Gastroesophageal sphincter (tissue), 4 donors: ENCODE results near the gene DNASE2. TPM values are rescaled to one million over a fixed set of nuclear protein-coding genes. Genes with fewer than 3 reads are reported as not detected.

ENCODE experiments used
- ATAC-seq: fragments of 150-250 bp; one replicate; pipeline ENCODE4 v1.9.1; 2016; ENCODE audit warnings: mild to moderate bottlenecking, moderate library complexity
- H3K27ac ChIP-seq, 4 donors: fragments of 200-600 bp; sonication (generic) in 3 of 4; 1 replicate in 3 of 4; 2 replicates in 1 of 4; pipeline ENCODE4 v1.5.1; 2016 to 2019
- H3K27me3 ChIP-seq: fragments of 200-600 bp; sonication (generic); one replicate; pipeline ENCODE4 v1.5.1; 2019
- H3K36me3 ChIP-seq, 2 donors: fragments of 200-600 bp; sonication (generic); one replicate each; pipeline ENCODE4 v1.5.1; 2019; ENCODE audit warnings: control low read depth in 1 of 2
- H3K4me1 ChIP-seq, 3 donors: fragments of 200-600 bp; sonication (generic); 1 replicate in 2 of 3; 2 replicates in 1 of 3; pipeline ENCODE4 v1.5.1; 2016 to 2019; ENCODE audit warnings: control low read depth in 2 of 3
- H3K4me3 ChIP-seq, 2 donors: fragments of 200-600 bp; sonication (generic); one replicate each; pipeline ENCODE4 v1.5.1; 2019; ENCODE audit warnings: mild to moderate bottlenecking in 1 of 2, moderate library complexity in 1 of 2
- H3K9me3 ChIP-seq, 3 donors: fragments of 200-600 bp; sonication (generic); one replicate each; pipeline ENCODE4 v1.5.1; 2017 to 2019; ENCODE audit warnings: control low read depth in 2 of 3
- EP300 ChIP-seq: sonication (generic); formaldehyde crosslinking; IDR thresholded peaks from one replicate; pipeline ENCODE4 v1.6.1; 2017; ENCODE audit warnings: antibody characterized with exemption, mild to moderate bottlenecking
- POLR2A ChIP-seq, 2 donors: fragments of 450-650 bp; IDR thresholded peaks; one replicate each; pipeline ENCODE4 v1.6.1; 2017; ENCODE audit warnings: antibody characterized with exemption in 2 of 2, mild to moderate bottlenecking in 2 of 2, moderate library complexity in 1 of 2
- POLR2AphosphoS5 ChIP-seq: sonication (generic); formaldehyde crosslinking; IDR thresholded peaks from one replicate; pipeline ENCODE4 v1.6.1; 2017; ENCODE audit warnings: antibody characterized with exemption
- WGBS, 2 donors: methylation state at CpG; one replicate each; pipeline ENCODE4 v1.1.5; 2018; ENCODE audit warnings: low coverage in 1 of 2; 5-methylcytosine and 5-hydroxymethylcytosine counted together
- total RNA-seq, 4 donors: library from RNA; depleted of rRNA; stranded (reverse); fragments of >200 nt; gene quantifications; one replicate each; pipeline ENCODE4 v1.1.0, GENCODE V29; 2016
- TF ChIP-seq, protein P1 (sequence below), 4 experiments: fragments of 200-600 bp in 2 of 4; fragments of 450-650 bp in 2 of 4; sonication (generic) in 1 of 4; IDR thresholded peaks; one replicate each; pipeline ENCODE4 v1.5.1; 2017 to 2019; ENCODE audit warnings: antibody characterized with exemption in 4 of 4, mild to moderate bottlenecking in 2 of 4, moderate library complexity in 2 of 4

Gene DNASE2
- total RNA-seq, 4 donors from 2014 or later, result 22.3 to 37.1 (median 32.9) TPM

DNA sequence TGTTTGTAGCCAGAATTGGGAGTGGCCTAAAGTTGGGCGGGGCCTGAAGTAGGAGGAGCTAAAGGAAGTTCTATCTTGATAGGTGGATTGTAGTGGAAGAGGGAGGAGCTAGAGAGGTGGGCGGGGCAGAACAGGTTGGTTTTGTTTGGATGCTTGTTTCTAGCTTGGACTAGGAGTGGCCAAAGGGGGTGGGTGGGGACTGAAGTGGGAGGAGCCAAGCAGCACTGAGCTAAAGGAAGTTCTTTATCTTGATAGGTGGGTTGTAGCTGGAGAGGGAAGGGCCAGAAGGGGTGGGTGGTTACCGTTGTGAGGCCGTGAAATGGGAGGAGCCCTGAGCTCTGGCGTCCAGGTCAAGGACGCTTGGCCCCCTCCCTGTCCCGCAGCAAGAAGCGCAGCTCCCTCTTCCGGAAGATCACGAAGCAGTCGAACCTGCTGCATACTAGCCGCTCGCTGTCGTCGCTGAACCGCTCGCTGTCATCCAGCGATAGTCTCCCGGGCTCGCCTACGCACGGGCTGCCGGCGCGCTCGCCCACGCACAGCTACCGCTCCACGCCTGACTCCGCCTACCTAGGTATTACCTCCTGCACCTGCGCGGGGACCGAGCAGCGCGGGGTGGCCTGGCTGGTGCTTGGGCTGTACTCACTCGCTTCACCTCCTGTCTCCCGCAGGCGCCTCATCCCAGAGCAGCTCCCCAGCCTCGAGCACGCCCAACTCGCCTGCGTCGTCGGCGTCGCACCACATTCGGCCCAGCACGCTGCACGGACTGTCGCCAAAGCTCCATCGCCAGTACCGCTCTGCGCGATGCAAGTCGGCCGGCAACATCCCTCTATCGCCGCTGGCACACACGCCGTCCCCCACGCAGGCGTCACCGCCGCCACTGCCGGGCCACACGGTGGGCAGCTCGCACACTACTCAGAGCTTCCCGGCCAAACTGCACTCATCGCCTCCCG lies 8.0 kb downstream of the DNASE2 start:
- peak; percentile 29 for ATAC-seq
- H3K4me3 ChIP-seq, result peak overlapping the region in 1 of 2 donors; percentile 12
- H3K27ac ChIP-seq, result no peak overlapping the region
- WGBS, 2 donors, result 39 to 57% methylated on average over 2 to 43 of the region's 70 CpGs
- TF ChIP-seq POLR2A (IDR thresholded peaks at IDR 0.05) (no peak), POLR2AphosphoS5 (no peak), EP300 (no peak)
- TF ChIP-seq, protein P1, sequence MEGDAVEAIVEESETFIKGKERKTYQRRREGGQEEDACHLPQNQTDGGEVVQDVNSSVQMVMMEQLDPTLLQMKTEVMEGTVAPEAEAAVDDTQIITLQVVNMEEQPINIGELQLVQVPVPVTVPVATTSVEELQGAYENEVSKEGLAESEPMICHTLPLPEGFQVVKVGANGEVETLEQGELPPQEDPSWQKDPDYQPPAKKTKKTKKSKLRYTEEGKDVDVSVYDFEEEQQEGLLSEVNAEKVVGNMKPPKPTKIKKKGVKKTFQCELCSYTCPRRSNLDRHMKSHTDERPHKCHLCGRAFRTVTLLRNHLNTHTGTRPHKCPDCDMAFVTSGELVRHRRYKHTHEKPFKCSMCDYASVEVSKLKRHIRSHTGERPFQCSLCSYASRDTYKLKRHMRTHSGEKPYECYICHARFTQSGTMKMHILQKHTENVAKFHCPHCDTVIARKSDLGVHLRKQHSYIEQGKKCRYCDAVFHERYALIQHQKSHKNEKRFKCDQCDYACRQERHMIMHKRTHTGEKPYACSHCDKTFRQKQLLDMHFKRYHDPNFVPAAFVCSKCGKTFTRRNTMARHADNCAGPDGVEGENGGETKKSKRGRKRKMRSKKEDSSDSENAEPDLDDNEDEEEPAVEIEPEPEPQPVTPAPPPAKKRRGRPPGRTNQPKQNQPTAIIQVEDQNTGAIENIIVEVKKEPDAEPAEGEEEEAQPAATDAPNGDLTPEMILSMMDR (IDR thresholded peaks at IDR 0.05), result no peak
- H3K4me1 ChIP-seq, result no peaks in the 10 kb centered on the region
- peaks cover 11% of the 10 kb centered on the region for H3K27me3 ChIP-seq
- peaks cover 0 to 52% of the 10 kb centered on the region in 2 donors for H3K36me3 ChIP-seq
- no peaks in the 10 kb centered on the region for H3K9me3 ChIP-seq

DNA sequence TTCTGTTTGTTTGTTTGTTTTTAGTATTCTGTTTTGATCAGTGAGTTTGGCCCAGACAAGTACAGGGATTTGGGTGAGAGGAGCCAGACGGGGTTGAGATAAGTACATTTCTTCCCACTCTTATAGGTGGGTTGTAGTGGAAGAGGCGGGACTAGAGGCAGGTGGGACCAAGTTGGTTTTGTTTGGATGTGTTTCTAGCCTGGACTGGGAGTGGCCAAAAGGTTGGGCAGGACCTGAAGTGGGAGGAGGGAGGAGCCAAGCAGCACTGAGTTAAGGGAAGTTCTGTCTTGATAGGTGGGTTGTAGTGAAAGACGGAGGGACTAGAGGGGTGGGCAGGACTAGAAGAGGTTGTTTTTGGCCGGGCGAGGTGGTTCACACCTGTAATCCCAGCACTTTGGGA lies 9.0 kb downstream of the DNASE2 start:
- peaks cover 21% of the 10 kb centered on the region for H3K27me3 ChIP-seq
- ATAC-seq, result no peak
- WGBS, 2 donors, result 69 to 86% methylated on average over 5 of the region's 5 CpGs
- TF ChIP-seq, protein P1 (IDR thresholded peaks at IDR 0.05), result no peak
- TF ChIP-seq POLR2AphosphoS5 (no peak), POLR2A (IDR thresholded peaks at IDR 0.05) (no peak), EP300 (no peak)
- no peak overlapping the region for H3K27ac ChIP-seq
- no peaks in the 10 kb centered on the region for H3K9me3 ChIP-seq
- H3K4me3 ChIP-seq, result no peak overlapping the region
- H3K4me1 ChIP-seq, result peaks cover 0 to 9% (median 4%) of the 10 kb centered on the region in 3 donors
- peaks cover 0 to 42% of the 10 kb centered on the region in 2 donors for H3K36me3 ChIP-seq

GRCh38 chr19:12871681-12872080 lies 9.6 kb downstream of the DNASE2 start:
- no peak for ATAC-seq
- whole genome bisulfite sequencing, 2 donors, result 84 to 87% methylated on average over 2 to 3 of the region's 3 CpGs
- no peak overlapping the region for H3K4me3 ChIP-seq
- no peak overlapping the region for H3K27ac ChIP-seq
- peaks cover 25% of the 10 kb centered on the region for H3K27me3 ChIP-seq
- H3K9me3 ChIP-seq, result no peaks in the 10 kb centered on the region
- H3K36me3 ChIP-seq, result peaks cover 0 to 37% of the 10 kb centered on the region in 2 donors
- peaks cover 0 to 13% (median 5%) of the 10 kb centered on the region in 3 donors for H3K4me1 ChIP-seq
- TF ChIP-seq, protein P1 (IDR thresholded peaks at IDR 0.05), result no peak
- no peak for TF ChIP-seq POLR2A (IDR thresholded peaks at IDR 0.05)
- TF ChIP-seq EP300, result no peak
- no peak for TF ChIP-seq POLR2AphosphoS5

GRCh38 chr19:12868540-12869112 lies 12.6 kb downstream of the DNASE2 start:
- peaks cover 0 to 13% (median 5%) of the 10 kb centered on the region in 3 donors for H3K4me1 ChIP-seq
- ATAC-seq, result no peak
- H3K4me3 ChIP-seq, result no peak overlapping the region
- 86 to 90% methylated on average over 2 of the region's 10 CpGs for WGBS, 2 donors
- H3K36me3 ChIP-seq, result peaks cover 0 to 6% of the 10 kb centered on the region in 2 donors
- no peak overlapping the region for H3K27ac ChIP-seq
- peaks cover 33% of the 10 kb centered on the region for H3K27me3 ChIP-seq
- H3K9me3 ChIP-seq, result no peaks in the 10 kb centered on the region
- TF ChIP-seq EP300 (no peak), POLR2AphosphoS5 (no peak), POLR2A (IDR thresholded peaks at IDR 0.05) (no peak)
- TF ChIP-seq, protein P1 (IDR thresholded peaks at IDR 0.05), result no peak
